Stimulated activated CD8-positive, alpha-beta memory T cell treated with anti-CD3 and anti-CD28 coated beads, Interleukin-7, amount 100 ng/mL, for 1 hour (primary cell): ENCODE results near the gene PTPRD.

Experiments used
- DNase-seq, 2 donors: peaks; one replicate each; pipeline ENCODE4 v3.0.0-alpha.2; 2020; ENCODE audit warnings: low read depth in 2 of 2

The PTPRD gene

DNA sequence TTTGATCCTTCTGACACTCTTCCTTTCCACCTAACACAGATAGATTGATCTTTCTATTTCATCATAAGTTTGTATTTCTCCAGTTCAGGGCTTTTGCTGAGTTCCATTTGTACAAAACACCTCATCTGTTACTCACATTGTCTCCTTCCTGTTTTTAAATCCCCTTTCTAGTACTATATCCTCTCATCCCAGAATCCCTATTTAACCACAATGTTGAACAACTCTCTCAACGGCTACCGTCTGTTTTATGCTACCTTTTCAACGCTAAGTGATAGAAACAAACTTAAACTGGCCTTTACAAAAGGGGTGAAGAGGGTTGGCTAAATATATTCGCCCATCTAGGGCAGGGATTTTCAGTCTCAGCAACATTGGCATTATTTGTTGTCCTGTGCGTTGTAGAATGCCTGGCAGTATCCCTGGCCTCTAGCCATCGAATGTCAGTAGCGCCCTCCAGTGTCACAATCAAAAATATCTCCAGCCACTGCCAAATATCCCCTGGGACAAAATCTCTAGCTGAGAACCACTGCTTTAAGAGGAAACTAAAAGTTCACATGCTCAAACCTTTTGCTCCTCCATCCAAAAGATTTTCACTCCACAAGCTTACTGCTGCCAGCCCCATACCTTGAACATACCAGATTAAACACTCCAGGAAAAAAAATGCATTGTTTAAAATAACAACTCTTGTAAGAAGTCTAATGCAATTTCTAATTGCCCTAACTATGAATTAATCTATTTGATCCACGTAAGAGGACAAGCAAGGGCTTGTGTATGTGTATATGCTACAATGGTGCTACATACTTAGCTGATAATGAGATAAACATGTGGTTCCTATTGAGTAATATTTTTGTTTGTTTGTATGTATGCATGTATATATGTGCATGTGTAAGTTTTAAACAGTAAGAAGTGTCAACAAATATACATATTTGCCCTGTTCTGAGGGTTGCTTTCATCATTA, 344.0 kb downstream of the PTPRD start:
- DNase-seq, result no peak

DNA sequence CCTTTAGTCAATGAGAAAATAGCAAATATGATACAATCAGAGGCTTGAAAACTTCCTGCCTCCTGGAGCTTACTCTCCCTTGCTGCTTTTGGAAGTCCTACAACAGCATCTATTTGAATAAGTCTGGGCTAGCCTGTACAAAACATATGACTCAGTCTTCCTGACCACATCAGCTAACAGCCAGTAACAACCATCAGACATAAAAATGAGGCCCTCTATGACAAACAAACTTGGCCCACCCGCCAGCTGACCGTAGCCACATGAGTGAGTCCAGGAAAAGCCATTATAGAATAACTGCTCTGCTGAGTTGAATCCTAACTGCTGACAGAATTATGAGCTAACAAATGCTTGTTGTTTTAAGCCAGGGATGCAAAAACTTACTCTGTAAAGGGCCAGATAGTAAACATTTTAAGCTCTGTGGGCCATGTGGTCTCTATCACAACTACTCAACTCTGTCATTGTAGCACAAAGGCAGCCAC, 347.6 kb downstream of the PTPRD start:
- no peak for DNase-seq

DNA sequence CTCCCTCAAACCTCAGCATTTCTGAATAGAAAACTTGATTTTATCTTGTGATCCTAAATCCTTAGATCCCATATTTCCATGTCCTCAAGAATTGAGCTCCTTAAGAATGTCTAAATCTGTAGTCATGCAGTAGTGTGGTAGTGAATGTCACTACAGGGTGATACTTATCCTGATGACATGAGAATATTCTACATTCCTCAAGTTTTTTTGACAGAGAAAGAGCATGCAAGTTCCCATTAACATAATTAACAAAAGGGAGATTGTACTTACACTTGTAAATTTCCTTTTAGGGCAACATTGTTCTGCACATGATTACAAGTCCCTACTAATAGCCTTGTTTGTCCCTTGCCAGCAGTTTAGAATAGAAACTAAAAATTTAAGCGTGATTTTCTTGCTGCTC, 352.3 kb downstream of the PTPRD start:
- DNase-seq, result no peak

DNA sequence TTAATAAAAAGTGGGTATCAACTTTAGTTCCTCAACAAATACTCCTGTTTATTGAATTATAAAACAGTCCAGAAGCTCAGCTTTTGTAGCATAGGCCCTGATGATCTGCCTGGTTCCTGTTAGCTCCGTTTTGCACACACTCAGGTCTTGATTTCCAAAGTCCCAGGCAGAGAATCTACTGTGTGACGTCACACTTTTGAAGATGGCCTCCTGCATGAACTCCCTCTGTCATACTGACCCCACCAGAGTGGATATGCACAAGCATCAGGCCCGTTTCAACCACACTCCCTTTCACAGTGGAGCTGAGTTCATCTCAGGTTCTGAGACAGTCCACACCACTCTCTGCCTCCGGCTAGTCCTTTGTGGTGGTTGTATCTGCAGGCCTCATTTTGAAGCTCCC, 353.1 kb downstream of the PTPRD start:
- no peak for DNase-seq

DNA sequence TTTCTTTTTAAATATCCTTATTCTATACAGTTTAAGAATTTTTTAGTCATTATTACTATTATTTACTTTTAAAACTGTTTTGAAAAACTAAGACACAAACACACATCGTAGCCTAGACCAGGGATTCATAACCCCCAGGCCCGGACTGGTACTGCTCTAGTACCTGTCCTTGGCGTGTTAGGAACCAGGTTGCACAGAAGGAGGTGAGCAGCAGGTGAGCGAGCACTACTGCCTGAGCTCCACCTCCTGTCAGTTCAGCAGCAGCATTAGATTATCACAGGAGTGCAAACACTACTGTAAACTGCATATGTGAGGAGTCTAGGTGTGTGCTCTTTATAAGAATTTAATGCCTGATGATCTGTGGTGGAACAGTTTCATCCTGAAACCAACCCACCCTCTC, 357.0 kb downstream of the PTPRD start:
- DNase-seq, result no peak

DNA sequence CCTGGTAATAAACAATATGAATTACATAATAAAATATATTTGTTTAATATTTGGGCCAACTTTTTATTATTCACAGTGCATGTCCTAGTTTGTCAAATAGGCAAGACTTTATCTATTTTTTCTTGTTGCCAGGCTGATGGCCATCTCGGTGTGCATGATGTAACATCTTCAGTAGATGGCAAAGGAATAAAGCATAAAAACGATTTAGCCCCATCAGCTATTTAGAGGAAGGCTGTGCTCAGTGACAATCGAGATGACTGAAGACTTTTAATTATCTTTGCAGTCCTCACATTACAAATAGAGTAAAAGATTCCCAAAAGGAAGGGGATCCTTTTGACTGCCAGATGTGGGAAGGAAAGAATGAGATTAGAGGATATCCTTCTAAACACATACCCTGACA, 358.5 kb downstream of the PTPRD start:
- DNase-seq, result no peak

DNA sequence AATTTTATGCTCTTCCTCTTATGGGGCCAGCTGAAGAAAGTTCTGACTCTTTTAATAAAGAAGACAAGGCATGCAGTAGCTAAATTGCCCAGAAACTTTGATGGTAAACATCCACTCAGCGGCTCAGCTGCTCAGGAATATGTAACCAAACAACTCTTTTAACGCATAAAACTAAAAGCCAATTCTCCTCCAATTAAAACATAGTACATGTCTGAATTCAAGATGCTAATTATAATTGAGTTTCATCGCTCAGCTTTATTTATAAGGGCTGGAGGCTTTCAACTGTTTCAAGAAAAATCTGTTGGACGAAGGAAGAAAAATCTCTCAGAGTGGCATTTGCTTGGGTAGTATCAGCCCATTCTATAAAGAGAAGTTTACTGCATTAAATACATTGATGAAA, 359.5 kb downstream of the PTPRD start:
- no peak for DNase-seq

DNA sequence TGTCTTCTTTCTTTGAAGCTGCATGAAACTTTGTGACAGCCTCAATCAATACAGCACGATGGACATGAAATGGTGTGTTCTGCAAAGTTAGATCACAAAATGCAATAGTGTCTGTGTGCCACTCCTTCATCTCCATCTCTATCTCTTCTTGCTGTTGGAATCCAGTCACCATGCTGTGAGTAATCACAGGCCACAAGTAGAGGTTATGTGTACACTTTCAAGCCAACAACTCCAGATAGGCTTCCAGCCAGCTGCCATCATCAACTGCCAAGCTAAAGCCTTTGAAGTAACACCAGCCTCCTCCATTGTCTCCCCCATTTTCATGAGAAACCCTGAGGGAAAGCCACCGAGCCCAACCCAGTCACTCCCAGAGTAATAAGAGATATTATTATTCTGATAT, 360.6 kb downstream of the PTPRD start:
- no peak for DNase-seq

DNA sequence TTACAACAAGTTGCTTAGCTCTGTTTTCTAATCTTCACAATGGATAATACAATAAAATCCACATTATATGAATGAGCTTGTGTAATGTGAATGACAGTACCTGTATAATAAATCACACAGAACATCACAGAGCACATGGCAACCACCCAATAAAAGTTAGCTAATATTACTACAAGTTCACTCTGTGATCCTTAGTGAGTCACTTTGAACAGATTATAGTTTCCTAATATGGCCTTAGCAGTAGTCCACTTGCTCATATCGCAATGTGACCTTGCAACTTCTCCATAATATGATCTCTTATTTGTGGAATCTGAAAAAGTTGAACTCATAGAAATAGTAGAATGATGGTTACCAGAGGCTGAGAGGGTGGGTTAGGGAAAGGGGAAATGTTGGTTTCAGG, 361.3 kb downstream of the PTPRD start:
- no peak for DNase-seq

DNA sequence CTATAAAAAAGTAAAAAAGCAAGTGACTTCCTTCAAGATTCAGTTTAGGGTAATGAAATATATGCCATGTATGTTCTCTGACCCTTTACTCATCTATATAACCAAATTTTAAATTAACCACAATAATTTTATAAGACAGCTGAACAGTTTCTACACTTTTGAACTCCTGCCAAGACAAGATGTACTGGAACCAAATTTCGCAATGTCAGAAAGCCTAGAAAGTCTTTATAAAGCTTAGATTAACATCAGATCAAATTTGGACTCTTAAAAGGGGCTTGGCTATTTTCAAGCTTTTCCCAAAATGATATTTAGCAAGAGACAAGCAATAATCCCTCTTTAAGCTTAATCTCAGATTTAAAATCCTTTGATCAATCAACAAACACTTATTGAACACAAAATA, 362.6 kb downstream of the PTPRD start:
- no peak for DNase-seq

DNA sequence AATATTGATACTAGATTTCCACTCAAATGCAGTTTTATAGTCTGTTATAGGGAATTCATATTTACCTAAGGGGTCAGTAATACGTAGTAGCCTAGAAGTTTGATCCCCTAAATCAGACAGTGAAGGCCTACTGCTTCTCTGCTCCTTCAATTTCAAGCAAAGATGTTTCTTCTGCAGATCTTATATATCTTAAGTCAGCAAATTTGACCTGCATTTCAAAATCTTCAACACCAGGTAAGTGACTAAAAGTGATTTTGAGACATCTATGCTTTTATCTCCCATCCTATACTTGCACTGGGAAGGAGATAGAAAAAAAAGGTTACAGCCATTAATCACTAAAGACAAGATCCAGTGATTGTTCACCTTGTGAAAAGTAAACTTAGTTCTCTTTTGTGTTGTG, 363.9 kb downstream of the PTPRD start:
- no peak for DNase-seq

DNA sequence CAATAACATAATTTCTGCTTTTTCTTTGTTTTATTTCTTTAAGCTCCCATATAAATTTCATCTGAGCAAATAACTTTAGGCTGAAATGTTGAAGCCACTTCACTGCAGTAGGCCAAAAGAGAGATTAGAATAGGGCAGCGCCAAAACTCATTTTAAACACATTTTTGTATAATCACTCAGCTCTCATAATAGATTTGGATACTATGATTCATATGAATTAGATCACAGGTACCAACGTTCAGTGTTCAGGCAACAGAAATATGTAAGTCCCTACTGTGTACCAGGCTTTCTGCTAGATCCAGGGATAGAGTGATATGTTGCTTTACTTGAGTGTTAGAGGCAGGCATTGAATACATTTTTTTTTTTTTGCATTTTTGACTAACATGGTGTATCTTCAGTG, 370.5 kb downstream of the PTPRD start:
- DNase-seq, result no peak

DNA sequence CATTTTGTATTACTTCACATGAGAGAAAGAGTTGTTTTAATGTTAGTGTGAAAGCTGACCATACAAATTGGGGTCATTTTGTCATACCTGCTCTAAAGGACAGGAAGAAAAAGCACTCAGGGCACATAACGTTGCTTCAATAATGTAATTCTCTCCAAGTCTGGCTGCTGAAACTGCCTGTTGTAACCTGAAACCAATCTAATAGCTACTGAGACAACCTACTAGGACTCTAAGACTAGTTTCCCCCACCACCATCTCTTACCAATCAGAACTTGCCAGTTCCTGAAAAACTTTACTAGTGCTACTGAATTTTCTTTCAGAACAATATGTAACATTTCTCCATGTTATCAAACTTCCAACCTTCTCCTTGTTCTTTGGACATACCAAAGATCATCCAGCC, 374.7 kb downstream of the PTPRD start:
- DNase-seq, result no peak

DNA sequence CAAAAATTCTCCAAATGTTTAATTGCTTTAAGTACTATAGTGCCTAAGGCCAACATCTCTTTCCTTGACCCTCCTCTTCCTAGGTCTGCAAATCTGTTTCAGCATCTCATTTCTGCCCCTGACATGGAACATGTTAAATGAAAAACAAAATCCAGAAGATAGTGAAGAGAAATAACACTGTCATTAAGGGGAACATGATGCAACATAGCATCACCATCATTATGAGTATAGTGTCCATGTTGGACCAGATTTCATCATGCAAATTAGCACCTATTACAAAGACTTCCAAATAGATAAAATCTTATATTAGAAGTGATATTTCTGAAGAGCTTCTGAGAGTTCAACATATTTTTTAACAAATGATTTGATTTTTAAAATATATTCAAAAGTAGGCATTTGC, 375.2 kb downstream of the PTPRD start:
- no peak for DNase-seq

DNA sequence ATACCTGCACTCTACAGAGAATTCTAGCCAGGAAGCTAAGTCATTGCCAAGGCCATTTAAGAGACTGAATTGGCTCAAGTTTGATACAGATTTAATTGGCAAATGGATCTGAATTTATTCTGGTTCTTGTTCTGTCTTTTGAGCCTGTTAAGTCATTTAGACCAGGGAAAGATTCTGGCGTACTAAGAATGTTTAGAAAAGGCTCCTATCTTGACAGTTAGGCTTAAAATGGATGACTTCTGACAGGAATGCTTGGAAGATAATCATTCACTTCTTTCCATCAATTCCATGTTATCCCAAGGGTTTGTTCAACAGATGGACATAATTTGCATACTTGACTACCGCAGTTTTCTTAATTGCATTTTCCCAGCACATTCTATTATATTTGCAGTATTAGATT, 376.6 kb downstream of the PTPRD start:
- no peak for DNase-seq

DNA sequence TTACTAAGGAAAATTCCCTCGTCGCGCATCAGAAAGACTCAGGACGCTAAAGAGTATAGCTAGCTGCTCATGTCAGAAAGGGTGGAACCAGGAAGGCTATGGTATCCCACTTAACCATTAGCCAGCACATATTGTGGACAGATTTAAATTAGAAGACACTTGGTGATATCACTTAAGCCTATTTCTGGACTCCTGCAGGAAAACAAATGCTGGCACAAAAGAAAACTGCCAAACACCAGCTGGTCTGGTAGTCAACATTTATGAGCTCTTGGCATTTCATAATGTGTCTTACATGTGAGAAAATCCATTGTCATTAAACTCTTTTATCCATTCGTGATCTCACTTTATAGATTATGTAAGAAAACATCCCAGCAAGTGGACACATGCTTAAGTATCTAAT, 377.4 kb downstream of the PTPRD start:
- no peak for DNase-seq

DNA sequence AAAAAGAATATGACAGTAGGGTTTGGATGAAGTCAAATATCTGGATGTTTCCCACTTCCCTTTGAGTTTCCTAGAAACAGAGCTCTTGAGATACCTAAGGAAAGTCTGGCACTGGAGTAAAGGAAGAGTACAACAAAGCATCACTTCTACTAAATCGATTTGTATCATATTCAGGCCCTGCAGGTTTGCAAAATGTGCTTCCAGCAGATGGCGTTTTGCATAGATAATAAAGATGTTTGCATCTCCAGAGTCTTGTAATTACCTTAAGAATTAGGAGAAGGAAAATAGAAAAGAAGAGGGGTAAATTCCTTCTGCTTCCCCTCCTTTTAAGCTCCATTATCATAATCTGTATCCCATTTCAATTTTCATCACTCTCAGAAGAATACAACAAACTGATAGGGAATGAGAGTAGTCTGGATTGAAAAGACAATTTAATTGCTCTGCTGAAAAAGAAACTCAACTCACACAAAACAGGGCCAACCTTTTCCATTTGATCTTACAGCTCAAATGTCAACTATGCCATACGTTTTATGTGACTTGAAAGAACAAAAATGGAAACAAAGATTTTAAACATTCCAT, 380.4 kb downstream of the PTPRD start:
- no peak for DNase-seq

DNA sequence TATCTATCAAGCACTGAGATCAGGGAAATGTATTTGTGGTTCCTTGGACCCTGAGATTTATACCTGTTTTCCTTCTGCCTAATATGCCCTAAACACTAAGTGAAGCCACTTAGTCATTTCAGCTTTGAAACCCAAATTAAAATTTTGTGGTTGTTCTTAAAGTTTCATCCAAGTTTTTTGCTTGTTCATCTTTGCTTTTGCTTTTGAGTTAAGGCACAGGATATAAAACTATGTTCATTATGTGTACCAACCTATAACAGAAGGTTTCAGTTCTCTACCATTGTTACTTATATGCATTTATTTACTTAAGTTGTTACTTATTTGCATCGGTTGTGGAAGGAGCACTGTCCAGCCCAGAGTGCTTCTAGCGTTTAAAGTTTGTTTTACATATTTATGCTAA, 382.3 kb downstream of the PTPRD start:
- DNase-seq, result no peak

DNA sequence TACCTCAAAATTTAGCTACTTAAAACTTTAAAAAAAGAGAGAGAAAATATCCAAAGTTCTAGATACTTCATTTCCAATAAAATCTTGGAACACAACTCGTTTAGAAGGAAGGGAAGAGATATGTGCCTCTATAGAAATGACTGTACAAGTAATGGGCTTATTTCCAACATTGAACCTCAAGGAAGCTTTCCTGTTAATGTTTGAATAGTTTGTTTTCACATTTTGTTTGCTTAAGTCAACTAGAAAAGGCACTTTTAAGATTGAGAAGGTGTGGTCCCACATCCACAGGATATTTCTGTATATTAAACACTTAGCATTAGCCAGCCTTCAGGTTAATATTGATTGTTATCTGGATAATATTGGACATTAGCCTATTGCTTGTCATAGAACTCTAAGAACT, 384.7 kb downstream of the PTPRD start:
- DNase-seq, result no peak

DNA sequence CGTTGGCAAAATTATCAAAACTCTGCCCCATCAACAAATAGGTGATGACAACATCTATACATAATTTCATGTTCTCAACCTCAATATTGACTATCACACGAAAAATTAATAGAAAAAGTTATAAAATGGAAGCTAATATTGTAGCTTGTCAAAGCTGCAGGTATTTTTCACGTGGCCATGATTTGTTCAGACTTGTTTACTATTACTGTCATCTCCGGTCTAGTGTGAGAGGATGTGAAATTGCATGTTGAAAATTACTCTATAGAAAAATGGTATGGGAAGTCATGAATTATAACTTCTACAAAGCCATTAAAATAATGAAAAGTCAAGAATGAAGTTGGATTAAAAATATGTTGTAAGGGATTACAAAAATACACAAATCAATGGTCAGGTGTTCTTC, 385.8 kb downstream of the PTPRD start:
- DNase-seq, result no peak

DNA sequence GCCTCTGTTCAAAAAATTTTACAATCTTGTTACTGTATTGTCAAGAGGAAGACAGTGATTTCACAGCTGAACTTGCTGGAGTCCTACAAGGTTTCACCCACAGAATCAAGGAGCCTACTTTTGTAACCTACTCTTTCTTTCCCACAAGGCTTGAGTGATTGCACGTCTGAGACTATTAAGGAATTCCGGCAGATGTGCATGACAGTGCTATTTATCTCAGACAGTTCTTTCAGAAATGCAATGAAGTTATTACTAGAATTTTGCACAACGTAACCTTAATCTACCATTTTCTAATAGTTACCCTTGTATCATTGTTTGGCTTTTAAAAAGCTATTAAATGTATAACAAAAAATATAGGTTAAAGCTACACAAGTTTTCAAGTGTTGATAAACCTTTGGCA, 400.1 kb downstream of the PTPRD start:
- no peak for DNase-seq

DNA sequence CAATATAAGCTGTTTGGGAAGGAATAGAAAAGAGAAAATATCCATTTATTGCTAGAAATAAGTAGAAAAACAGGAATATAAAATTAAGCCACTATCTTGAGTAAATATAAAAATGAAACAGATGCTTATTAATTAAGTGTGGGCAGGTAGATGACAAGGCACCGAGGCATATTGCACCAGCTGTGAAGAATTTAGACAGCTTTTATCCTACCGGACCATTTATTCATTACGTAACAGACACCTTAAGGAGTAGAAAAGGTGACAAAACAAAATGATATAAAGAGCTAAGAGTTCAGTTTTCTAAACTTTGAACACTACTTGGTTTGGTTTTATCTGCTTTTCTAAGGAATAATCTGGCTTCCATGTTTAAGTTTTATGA, 404.1 kb downstream of the PTPRD start:
- DNase-seq, result no peak

DNA sequence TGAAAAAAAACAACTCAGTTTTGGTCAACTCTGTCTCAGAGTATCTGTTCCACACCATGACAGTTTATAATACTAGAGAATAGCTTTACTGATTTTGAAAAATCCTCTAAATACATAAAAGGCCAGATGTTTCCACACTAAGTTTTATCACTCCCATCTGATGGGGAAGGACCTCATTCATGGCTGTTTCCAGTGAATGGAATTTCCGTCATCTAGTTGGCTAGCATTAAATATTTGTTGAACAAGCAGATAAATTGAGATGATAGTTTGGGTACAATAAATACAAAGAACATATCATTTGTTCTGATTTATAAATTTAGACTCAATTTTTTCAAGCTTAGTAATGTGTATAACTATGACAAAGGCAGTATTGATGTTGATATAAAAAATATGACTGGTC, 408.5 kb downstream of the PTPRD start:
- DNase-seq, result no peak

DNA sequence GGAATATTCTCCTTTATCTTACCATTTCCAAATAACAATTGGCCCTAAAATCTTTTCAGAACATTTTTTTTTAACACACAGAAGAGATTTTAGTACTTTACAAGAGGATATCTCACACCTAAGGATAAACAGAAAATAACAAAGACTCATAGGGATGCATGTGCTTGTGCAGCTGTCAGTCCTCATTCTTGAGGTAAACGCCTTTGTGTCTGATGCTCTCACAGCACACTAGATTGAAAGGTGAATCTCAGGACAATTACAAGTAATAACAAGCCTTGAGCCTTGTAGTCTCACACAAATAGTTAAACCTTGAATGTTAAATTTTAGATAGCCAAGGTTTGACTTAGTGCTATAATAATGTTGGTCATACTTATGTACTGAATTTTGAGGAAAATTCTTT, 439.2 kb downstream of the PTPRD start:
- DNase-seq, result no peak
